ENCODE data around the gene LIN7A.

- TF ChIP-seq EP300 (IDR thresholded peaks at IDR 0.05; ENCODE audit: borderline replicate concordance): no peak
- no peak for TF ChIP-seq CEBPB (IDR thresholded peaks at IDR 0.05)
- TF ChIP-seq ZBTB7A (IDR thresholded peaks at IDR 0.05; ENCODE audit: low read depth): no peak
- no peak for TF ChIP-seq REST (IDR thresholded peaks at IDR 0.05; ENCODE audit: low read depth)
- TF ChIP-seq NFIC (IDR thresholded peaks at IDR 0.05): no peak
- no peak for TF ChIP-seq TCF12 (IDR thresholded peaks at IDR 0.05; ENCODE audit: low read depth)
- TF ChIP-seq YY1 (IDR thresholded peaks at IDR 0.05; ENCODE audit: low read depth): no peak
- TF ChIP-seq MAX (IDR thresholded peaks at IDR 0.05): no peak
- no peak for TF ChIP-seq RAD21 (IDR thresholded peaks at IDR 0.05; ENCODE audit: low read depth)
- TF ChIP-seq TEAD4 (IDR thresholded peaks at IDR 0.05): no peak
- TF ChIP-seq TAF1 (IDR thresholded peaks at IDR 0.05; ENCODE audit: low read depth): no peak
- TF ChIP-seq FOXM1 (IDR thresholded peaks at IDR 0.05; ENCODE audit: borderline replicate concordance, low read depth): no peak
Observed at GRCh38 chr12:80818878-80819277, 118.9 kb downstream of the LIN7A start.
